Measurements from ENCODE around the gene IGSF21.

Gene IGSF21

GRCh38 chr1:18112611-18113010, 5.0 kb downstream of the IGSF21 start:
- H3K27ac ChIP-seq = no peak overlapping the region
- no peak for TF ChIP-seq CTCF (conservative IDR thresholded peaks at IDR 0.05)

- H3K27ac ChIP-seq = no peak overlapping the region
- no peak for TF ChIP-seq CTCF (conservative IDR thresholded peaks at IDR 0.05)
Measured at GRCh38 chr1:18114726-18115410, 7.3 kb downstream of the IGSF21 start.

- no peak for TF ChIP-seq CTCF (conservative IDR thresholded peaks at IDR 0.05)
- H3K27ac ChIP-seq = no peak overlapping the region
Measured at GRCh38 chr1:18116777-18117176, 9.2 kb downstream of the IGSF21 start.

- no peak for TF ChIP-seq CTCF (conservative IDR thresholded peaks at IDR 0.05)
- H3K27ac ChIP-seq = no peak overlapping the region
Measured at GRCh38 chr1:18118078-18118477, 10.5 kb downstream of the IGSF21 start.

GRCh38 chr1:18118491-18118890, 10.9 kb downstream of the IGSF21 start:
- TF ChIP-seq CTCF (conservative IDR thresholded peaks at IDR 0.05) = no peak

GRCh38 chr1:18119289-18119688, 11.7 kb downstream of the IGSF21 start:
- no peak overlapping the region for H3K27ac ChIP-seq
- no peak for TF ChIP-seq CTCF (conservative IDR thresholded peaks at IDR 0.05)

More at GRCh38 chr1:18118491-18118890, 10.9 kb downstream of the IGSF21 start:
- H3K27ac ChIP-seq = no peak overlapping the region

- H3K27ac ChIP-seq = no peak overlapping the region
- TF ChIP-seq CTCF (conservative IDR thresholded peaks at IDR 0.05) = no peak
Measured at GRCh38 chr1:18119771-18120377, 12.3 kb downstream of the IGSF21 start.
